NCI-H526 treated with DMSO at 0.1 percent for 48 hours (cell line): ENCODE results near the gene COL20A1.

Source experiments
- DNase-seq: peaks from one replicate; lab custom pipeline; 2025; lab: John Stamatoyannopoulos, UW

The COL20A1 gene

GRCh38 chr20:63363013-63363957, 70.3 kb downstream of the COL20A1 start:
- DNase-seq, result no peak

GRCh38 chr20:63363981-63364561, 71.1 kb downstream of the COL20A1 start:
- no peak for DNase-seq

GRCh38 chr20:63364801-63365585, 72.0 kb downstream of the COL20A1 start:
- no peak for DNase-seq

- DNase-seq, result no peak
Observed at GRCh38 chr20:63365601-63366389, 72.8 kb downstream of the COL20A1 start.

GRCh38 chr20:63366390-63367365, 73.7 kb downstream of the COL20A1 start:
- no peak for DNase-seq

GRCh38 chr20:63367446-63368055, 74.6 kb downstream of the COL20A1 start:
- no peak for DNase-seq

GRCh38 chr20:63368151-63368550, 75.2 kb downstream of the COL20A1 start:
- DNase-seq, result no peak

- DNase-seq, result no peak
Observed at GRCh38 chr20:63369024-63369530, 76.1 kb downstream of the COL20A1 start.

- DNase-seq, result no peak
Observed at GRCh38 chr20:63369724-63370617, 77.0 kb downstream of the COL20A1 start.

GRCh38 chr20:63370618-63371187, 77.7 kb downstream of the COL20A1 start:
- DNase-seq, result peak; percentile 11

GRCh38 chr20:63371291-63371865, 78.4 kb downstream of the COL20A1 start:
- no peak for DNase-seq

- no peak for DNase-seq
Observed at GRCh38 chr20:63372971-63373885, 80.2 kb downstream of the COL20A1 start.

GRCh38 chr20:63373996-63374395, 81.0 kb downstream of the COL20A1 start:
- no peak for DNase-seq

GRCh38 chr20:63374504-63374903, 81.5 kb downstream of the COL20A1 start:
- DNase-seq, result no peak

- no peak for DNase-seq
Observed at GRCh38 chr20:63375438-63375837, 82.5 kb downstream of the COL20A1 start.

GRCh38 chr20:63376283-63377250, 83.6 kb downstream of the COL20A1 start:
- no peak for DNase-seq
